ENCODE results near the gene RNLS.

Gene RNLS

DNA sequence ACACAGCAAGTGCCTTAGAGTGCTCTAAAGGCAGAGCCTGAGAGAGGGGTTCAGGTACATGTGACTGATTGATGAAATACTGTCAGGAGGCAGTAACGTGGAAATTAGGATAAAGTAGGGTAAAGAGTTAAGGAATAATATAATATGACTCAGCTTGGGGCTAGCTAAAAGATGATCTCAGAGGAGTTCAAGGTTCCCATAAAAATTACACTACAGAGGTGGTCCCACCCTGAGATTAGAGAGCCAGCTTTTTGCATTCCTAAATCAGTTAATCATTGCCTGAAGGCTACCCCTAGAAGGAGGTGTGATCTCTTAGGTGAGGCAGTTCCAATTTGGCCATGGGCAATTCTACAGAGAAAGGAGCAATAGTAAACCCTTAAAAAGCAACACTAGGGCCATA lies 9.3 kb upstream of the RNLS start:
- peaks cover 8% of the 10 kb centered on the region for H3K4me1 ChIP-seq (ENCODE audit: low read length)
- no peak overlapping the region for H3K27ac ChIP-seq (ENCODE audit: low read length)
- H2AFZ ChIP-seq (ENCODE audit: low read depth, low read length), result no peak overlapping the region
- no peaks in the 10 kb centered on the region for H4K20me1 ChIP-seq (ENCODE audit: insufficient read depth, low read length)
- H3K27me3 ChIP-seq (ENCODE audit: low read depth, low read length), result no peaks in the 10 kb centered on the region
- TF ChIP-seq EZH2phosphoT487 (IDR thresholded peaks at IDR 0.05; ENCODE audit: low read depth), result no peak
- TF ChIP-seq, protein P1, sequence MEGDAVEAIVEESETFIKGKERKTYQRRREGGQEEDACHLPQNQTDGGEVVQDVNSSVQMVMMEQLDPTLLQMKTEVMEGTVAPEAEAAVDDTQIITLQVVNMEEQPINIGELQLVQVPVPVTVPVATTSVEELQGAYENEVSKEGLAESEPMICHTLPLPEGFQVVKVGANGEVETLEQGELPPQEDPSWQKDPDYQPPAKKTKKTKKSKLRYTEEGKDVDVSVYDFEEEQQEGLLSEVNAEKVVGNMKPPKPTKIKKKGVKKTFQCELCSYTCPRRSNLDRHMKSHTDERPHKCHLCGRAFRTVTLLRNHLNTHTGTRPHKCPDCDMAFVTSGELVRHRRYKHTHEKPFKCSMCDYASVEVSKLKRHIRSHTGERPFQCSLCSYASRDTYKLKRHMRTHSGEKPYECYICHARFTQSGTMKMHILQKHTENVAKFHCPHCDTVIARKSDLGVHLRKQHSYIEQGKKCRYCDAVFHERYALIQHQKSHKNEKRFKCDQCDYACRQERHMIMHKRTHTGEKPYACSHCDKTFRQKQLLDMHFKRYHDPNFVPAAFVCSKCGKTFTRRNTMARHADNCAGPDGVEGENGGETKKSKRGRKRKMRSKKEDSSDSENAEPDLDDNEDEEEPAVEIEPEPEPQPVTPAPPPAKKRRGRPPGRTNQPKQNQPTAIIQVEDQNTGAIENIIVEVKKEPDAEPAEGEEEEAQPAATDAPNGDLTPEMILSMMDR (IDR thresholded peaks at IDR 0.05; ENCODE audit: low read depth, low read length), result no peak
- no peaks in the 10 kb centered on the region for H3K9me3 ChIP-seq (ENCODE audit: insufficient read depth, low read length)
- no peaks in the 10 kb centered on the region for H3K36me3 ChIP-seq (replicated peaks; ENCODE audit: low read depth, low read length)
- no peak overlapping the region for H3K4me2 ChIP-seq (ENCODE audit: low read length)
- H3K79me2 ChIP-seq (ENCODE audit: low read length), result no peaks in the 10 kb centered on the region
- H3K4me3 ChIP-seq (ENCODE audit: low read length), result no peak overlapping the region
- H3K9ac ChIP-seq (ENCODE audit: low read length), result no peak overlapping the region

DNA sequence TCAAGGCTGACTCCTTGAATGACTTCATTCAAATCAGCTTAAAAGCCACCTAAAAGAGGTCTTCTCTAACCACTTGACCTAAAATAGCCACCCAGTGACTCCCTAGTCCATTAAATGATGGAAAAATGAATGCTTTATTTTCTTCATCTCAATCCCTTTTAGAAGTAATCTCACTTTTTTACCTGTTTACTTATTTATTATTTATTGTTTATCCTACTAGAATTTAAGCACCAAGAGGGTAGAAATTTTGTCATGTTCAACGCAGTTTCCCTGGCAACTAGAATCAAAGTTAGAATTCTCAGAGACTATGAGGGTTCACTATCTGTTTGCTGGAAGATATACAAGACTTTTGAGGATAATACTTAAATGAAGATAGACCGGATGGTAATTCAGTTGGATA lies 3.3 kb upstream of the RNLS start, which contains the start of gene LIPJ:
Gene LIPJ (plus strand): TSS at position 301 of the 400 bp plus-strand sequence. CDS start 3,926 bp downstream, outside the sequence.
- H3K27ac ChIP-seq (ENCODE audit: low read length), result no peak within 1 kb of the TSS
- H4K20me1 ChIP-seq (ENCODE audit: insufficient read depth, low read length), result no peaks in the 10 kb centered on the region
- H3K9me3 ChIP-seq (ENCODE audit: insufficient read depth, low read length), result no peaks in the 10 kb centered on the region
- no peaks in the 10 kb centered on the region for H3K36me3 ChIP-seq (replicated peaks; ENCODE audit: low read depth, low read length)
- H3K9ac ChIP-seq (ENCODE audit: low read length), result no peak within 1 kb of the TSS
- no peak for TF ChIP-seq EZH2phosphoT487 (IDR thresholded peaks at IDR 0.05; ENCODE audit: low read depth)
- TF ChIP-seq, protein P1 (IDR thresholded peaks at IDR 0.05; ENCODE audit: low read depth, low read length), result no peak
- H3K79me2 ChIP-seq (ENCODE audit: low read length), result no peaks in the 10 kb centered on the region
- no peak within 1 kb of the TSS for H2AFZ ChIP-seq (ENCODE audit: low read depth, low read length)
- no peaks in the 10 kb centered on the region for H3K27me3 ChIP-seq (ENCODE audit: low read depth, low read length)
- no peak within 1 kb of the TSS for H3K4me2 ChIP-seq (ENCODE audit: low read length)
- no peaks in the 10 kb centered on the region for H3K4me1 ChIP-seq (ENCODE audit: low read length)
- no peak within 1 kb of the TSS for H3K4me3 ChIP-seq (ENCODE audit: low read length)

DNA sequence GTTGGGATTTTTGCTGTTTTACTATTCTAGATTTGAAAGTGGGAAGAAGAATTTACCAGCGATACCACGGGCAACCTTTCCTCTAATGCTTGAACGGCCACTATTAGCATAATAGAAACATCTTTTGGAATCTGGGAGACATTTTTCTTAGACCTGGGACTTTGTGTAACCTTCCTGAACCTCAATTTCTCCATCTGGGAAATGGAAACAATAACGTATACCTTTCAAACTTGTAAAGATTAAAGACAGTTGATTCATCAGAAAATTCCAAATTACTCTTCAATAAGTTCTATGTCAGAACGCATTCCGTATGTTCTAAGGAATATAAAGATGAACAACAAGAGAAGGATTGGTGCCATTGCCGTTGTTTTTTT lies 453 bp upstream of the RNLS start:
- Histone ChIP-seq H3K27ac (ENCODE audit: low read length) (no peak overlapping the region), H3K79me2 (ENCODE audit: low read length) (no peaks in the 10 kb centered on the region), H2AFZ (ENCODE audit: low read depth, low read length) (no peak overlapping the region), H3K9ac (ENCODE audit: low read length) (peak overlapping the region; percentile 40; the same call in 1 of the 2 replicates), H3K9me3 (ENCODE audit: insufficient read depth, low read length) (no peaks in the 10 kb centered on the region), H3K4me2 (ENCODE audit: low read length) (peak overlapping the region; percentile 59), H3K4me3 (ENCODE audit: low read length) (peak overlapping the region; percentile 69), H3K36me3 (replicated peaks; ENCODE audit: low read depth, low read length) (no peaks in the 10 kb centered on the region), H3K4me1 (ENCODE audit: low read length) (no peaks in the 10 kb centered on the region), H4K20me1 (ENCODE audit: insufficient read depth, low read length) (no peaks in the 10 kb centered on the region), H3K27me3 (ENCODE audit: low read depth, low read length) (no peaks in the 10 kb centered on the region)
- no peak for TF ChIP-seq EZH2phosphoT487 (IDR thresholded peaks at IDR 0.05; ENCODE audit: low read depth)
- TF ChIP-seq, protein P1 (IDR thresholded peaks at IDR 0.05; ENCODE audit: low read depth, low read length), result no peak

DNA sequence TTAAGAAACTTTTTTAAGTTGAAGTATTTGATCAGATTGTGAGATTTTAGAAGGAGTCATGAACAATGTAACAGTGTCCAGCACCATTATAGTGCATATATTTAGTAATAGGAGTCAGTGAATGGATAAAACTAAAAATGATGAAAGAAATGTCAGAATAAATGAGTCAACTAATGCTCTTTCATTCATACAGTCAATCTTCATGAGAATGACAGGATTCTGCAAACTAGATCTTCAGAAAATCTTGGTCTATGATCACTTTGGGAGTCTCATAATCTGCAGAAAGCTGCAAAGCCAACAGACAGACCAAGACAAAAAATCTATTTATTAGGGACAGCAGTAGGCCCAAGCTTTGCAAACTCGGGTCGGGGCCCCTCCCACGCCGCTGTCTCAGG lies 710 bp downstream of the RNLS start:
- Histone ChIP-seq H3K4me3 (ENCODE audit: low read length) (peak overlapping the region; percentile 69), H3K4me2 (ENCODE audit: low read length) (0 out of 2 replicates have a peak overlapping the region, but pooled peaks have one; percentile 59), H2AFZ (ENCODE audit: low read depth, low read length) (peak overlapping the region; percentile 60; the same call in 1 of the 2 replicates)

More for the DNA sequence above, 710 bp downstream of the RNLS start:
- Histone ChIP-seq H3K79me2 (ENCODE audit: low read length) (no peaks in the 10 kb centered on the region), H4K20me1 (ENCODE audit: insufficient read depth, low read length) (no peaks in the 10 kb centered on the region), H3K36me3 (replicated peaks; ENCODE audit: low read depth, low read length) (no peaks in the 10 kb centered on the region), H3K4me1 (ENCODE audit: low read length) (no peaks in the 10 kb centered on the region), H3K27ac (ENCODE audit: low read length) (no peak overlapping the region), H3K9me3 (ENCODE audit: insufficient read depth, low read length) (no peaks in the 10 kb centered on the region), H3K9ac (ENCODE audit: low read length) (no peak overlapping the region), H3K27me3 (ENCODE audit: low read depth, low read length) (no peaks in the 10 kb centered on the region)
- TF ChIP-seq, protein P1 (IDR thresholded peaks at IDR 0.05; ENCODE audit: low read depth, low read length), result no peak
- TF ChIP-seq EZH2phosphoT487 (IDR thresholded peaks at IDR 0.05; ENCODE audit: low read depth), result no peak
